ENCODE data around the gene KRT17.

GRCh38 chr17:41629826-41630670 is 5.7 kb upstream of the KRT17 start:
- TF ChIP-seq CTCF (IDR thresholded peaks at IDR 0.05) (no peak), POLR2A (IDR thresholded peaks at IDR 0.05; ENCODE audit: low read depth) (no peak), EP300 (IDR thresholded peaks at IDR 0.05) (no peak)
